Activated CD4-positive, CD25-positive, alpha-beta regulatory T cell treated with anti-CD3 and anti-CD28 coated beads, Interleukin-2, amount 50 U/mL, for 72 hours (primary cell): ENCODE data around the gene PGAM2.
"Not testable (repeated sequence)": the region's sequence is repeated elsewhere in the genome, so short reads cannot be mapped to it uniquely, and the experiment has no call there.

Experiments
- DNase-seq: peaks from one replicate; pipeline ENCODE4 v3.0.0; 2021

PGAM2 gene

DNA sequence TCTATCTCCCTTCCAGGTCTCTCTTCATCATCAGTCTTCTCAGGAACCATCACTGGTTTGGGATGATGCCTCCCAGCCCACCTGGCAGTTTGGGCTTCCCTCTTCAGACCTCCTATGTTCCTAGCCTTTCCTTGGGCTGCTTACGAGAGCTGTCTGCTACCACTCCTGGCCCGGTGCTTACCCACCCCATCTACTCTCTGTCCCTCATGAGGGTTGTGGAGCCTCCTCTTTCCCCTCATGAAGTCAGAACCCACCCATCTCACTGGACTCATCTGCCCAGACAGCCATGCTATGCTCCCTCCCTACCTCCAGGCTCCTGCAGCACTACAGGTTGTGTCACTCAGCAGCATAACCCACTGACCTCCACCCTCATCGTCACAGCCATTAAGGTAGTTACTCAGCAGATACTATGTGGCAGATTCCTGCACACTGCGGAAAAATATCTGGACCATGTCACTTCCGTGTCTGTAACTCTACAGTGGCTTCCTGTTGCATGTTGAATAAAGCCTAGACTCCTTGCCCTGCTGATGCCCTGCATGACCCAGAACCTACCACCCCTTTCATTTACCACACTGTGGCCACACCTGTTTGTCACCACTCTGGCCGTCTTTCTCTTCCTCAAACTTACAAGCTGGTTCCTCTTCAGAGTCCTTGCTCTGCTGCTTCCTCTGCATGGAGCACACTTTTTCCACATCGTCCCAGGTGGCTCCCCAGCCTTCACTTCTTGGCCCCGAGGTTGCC lies 18.9 kb downstream of the PGAM2 start:
- no peak for DNase-seq

DNA sequence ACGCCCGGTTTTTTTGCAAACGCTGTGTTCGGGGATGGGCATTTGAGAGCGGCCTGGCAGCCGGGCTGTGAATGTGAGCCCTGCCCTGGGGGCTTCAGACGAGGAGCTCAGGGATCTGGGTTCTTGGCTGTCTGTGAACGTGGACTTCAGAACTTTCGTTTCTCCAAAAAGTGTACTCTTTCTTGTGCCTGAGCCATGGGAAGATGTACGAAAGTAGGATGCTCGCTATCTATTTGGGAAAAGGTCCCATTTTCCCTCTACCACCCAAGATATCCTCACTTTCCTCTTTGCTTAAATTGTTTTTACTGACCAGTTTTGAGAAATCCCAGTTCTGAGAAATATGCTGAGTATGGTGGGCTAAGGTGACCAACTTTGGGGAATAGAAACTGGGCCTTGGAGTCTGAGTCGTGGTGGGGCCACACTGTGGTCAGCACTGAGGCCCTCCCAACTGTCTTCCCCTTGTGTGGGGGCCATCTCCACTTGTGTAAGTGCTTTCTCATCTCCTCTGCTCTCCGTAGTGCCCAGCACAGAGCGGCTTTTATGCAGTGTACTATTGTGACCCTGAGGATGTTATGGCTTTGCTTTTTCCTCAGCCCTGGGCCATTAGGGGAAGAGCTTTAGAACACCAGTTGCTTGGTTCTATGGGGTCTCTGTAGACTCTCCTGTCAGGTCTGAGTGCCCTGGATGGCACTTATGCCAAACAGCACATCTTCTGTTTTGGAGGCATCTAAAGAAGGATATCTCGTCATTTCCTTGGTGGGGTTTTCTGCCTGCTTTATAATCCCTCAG lies 19.9 kb downstream of the PGAM2 start:
- no peak for DNase-seq

DNA sequence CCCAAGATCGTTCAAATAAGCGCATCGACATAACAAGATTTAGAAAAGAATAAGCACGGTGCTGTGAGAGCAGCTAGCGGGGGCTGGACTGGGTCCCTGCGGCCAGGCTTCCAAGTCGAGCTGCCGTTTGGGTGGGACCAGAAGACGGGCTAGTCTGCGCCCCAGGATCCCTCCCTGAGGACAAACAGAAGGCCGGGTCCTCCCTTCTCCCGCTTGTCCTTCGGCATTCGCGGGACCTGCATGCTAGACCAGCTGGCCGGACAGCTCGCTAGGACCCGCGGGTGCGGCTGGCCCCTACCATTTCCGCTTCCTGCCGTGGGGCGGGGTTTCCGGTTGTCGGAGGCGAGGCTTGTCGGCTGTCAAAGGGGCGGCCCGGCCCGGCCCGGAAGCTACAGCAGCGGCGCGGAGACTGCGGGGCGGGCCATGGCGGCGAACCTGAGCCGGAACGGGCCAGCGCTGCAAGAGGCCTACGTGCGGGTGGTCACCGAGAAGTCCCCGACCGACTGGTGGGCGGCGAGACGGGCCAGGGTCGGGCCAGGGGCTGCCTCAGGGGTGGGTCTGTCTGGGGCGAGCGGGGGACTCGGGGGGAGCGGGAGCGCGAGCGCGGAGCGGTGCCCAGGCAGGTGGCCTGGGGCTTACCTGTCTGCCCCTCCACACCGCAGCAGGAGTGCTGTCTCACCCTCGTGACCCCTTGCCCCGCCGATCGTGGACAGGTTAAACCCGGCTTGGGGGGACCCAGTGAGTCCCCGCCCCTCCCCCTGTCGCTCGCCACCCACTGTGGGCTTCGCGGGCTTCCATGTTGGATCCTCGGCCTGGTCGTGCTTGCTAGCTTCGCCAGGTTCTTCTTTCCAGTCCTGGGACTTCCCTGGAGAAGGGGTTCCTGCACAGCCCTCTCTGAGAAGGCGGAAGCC lies 20.8 kb downstream of the PGAM2 start, which contains the start of gene DBNL:
Gene DBNL (plus strand): TSS at position 388 of the 911 bp plus-strand sequence. CDS start 36 bp downstream, at position 424.
- DNase-seq: peak; percentile 95

DNA sequence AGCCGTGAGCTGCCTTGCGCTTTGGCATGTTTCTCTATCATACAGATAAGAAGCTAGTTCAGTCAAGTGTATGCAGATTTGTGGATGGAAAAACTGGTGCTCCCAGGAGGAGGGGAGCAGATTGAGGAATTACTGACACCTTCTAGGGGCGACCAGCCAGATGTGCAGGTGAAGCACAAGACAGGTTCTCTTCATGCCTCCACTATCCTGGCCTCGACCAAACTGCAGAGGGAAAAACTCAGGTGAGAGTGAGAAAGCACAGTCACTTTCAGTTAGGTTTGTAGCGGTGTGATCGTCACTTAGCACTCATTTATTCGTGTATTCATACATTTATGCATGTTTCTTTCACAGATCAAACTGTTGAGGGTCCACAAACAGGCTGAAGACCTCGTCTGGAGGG lies 21.5 kb downstream of the PGAM2 start:
- no peak for DNase-seq

DNA sequence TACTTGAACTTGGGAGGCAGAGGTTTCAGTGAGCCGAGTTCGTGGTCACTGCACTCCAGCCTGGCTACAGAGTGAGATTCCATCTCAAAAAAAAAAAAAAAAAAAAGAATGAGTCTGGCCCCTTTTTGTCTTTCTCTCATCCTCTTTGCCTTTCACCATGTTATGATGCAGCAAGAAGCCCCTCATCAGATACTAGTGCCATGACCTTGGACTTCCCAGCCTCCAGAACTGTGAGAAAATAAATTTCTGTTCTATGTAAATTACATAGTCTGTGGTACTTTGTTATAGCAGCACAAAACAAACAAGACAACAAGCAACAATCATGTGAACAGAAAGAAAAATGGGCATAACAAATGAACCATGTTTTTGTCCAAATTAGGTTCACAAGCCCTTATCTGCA lies 23.1 kb downstream of the PGAM2 start:
- no peak for DNase-seq

DNA sequence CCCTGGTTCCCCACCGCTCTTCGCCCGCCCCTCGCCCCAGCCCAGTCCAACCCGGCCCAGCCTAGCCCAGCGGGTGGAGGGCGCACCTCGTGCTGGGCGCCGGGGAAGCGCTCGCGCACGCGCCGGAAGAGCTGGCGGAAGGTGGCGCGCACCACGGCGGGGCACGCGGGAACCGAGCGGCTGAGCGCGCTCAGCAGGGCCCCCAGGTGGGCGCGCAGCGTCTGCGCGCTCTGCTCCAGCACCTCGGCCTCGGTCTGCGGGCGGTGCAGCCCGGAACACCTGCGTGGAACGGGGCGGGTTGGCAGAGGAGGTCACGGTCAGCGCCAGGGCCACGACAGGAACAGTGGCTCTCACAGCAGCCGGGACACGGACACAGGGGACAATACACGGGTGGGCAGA lies 24.9 kb downstream of the PGAM2 start:
- DNase-seq: peak; percentile 60

DNA sequence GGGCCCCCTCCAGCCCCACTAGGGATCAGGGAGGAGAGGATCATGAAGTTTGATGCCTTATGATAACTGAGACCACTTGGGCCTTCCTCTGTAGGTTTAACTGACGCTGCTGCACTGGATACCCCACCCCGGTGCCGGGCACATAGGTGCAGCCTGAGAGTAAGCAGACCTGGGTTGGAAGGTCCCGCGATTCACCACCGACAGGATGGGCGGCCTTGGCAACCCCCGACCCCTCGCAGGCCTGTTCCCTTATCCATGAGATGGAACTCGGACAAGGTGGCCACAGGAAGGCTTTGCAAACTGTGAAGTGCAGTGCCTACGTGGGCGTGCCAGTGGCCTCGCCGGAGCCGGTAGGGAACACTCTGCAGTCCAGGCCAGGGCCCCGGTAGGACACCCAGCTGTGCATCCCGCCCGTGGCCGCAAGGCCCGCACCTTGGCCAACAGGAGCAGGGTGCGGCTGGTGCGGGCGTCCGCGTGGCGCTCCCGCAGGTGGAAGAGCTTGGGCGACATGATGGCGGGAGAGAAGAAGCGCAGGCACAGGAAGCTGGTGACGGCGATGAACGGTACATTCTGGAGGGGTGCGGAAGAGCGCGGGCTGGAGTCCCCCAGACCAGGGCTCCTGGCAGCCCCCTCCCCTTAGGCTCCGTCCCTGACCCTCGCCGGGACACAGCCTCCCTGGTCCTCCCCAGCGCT lies 25.4 kb downstream of the PGAM2 start:
- not testable (repeated sequence) for DNase-seq

DNA sequence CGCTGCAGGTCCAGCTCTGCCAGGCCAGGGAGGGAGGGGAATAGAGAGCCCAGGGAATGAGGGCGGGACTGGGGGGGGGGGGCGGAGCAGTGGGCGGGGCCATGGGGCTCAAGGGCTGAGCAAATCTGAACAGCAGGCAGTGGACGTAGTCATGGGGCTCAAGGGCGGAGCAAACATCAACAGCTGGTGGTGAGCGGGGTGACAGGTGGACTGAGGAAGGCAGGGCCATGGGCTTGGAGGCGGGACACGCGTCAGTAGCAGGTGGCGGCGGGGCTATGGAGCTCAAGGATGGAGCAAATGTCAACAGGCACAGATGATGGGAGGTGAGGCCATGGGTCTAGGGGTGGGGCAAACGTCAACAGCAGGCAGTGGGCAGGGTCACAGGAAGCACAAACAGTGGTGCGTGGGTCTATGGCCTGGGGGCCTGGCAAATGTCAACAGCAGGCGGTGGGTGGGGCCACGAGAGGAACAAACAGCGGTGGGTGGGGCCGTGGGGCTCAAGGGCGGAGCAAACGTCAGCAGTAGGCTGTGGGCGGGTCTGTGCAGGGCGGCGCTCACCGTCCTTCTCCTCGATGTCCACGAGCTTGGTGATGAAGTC lies 26.3 kb downstream of the PGAM2 start:
- peak; percentile 90 for DNase-seq

DNA sequence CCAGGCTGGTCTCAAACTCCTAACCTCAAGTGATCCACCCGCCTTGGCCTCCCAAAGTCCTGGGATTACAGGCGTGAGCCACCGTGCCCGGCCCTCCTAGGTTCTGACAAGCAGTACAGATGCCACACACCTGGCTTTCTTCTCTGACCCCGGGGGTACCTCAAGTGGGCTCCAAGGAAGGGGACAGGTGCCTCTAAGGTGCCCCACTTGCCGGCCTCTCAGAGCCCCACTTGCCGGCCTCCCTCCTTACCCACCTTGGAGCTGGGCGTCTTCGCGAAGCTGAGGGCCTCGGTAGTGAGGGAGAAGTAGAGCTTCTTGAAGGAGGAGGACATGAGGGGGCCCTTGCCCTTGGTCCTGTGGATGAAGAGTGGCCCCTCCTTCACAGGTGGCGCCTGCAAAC lies 26.8 kb downstream of the PGAM2 start:
- DNase-seq: not testable (repeated sequence)

DNA sequence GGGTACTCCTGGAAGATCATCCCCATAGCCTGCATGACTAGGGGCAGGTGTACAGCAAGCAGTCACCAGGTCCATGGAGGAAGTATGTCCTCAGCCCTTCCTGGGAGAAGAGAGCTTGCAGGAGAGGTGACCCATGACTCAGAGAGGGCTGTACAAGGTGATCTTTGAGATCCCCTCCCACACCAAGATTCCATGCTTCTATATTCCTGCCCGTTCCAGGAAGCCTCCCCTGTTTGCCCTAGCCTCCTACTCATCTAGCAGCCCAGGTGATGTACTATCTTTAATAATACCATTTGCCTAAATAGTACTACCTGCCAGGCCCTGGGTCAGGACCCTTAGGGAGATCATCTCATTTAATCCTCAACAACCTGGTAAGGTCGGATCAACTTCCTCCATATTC lies 27.4 kb downstream of the PGAM2 start:
- not testable (repeated sequence) for DNase-seq

DNA sequence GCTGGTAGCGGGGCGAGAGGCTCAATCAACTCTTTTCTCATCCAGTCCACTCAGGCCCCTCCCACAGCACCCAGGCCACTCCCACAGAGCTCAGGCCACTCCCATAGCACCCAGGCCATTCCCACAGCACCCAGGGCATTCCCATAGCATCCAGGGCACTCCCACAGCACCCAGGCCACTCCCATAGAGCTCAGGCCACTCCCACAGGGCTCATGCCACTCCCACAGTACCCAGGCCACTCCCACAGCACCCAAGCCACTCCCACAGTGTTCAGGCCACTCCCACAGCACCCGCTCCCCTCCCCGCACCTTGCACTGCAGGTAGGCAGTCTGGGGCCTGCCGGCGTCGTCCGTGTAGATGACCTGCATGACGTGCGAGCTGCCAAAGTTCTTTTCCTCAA lies 29.0 kb downstream of the PGAM2 start:
- peak; percentile 56 for DNase-seq

DNA sequence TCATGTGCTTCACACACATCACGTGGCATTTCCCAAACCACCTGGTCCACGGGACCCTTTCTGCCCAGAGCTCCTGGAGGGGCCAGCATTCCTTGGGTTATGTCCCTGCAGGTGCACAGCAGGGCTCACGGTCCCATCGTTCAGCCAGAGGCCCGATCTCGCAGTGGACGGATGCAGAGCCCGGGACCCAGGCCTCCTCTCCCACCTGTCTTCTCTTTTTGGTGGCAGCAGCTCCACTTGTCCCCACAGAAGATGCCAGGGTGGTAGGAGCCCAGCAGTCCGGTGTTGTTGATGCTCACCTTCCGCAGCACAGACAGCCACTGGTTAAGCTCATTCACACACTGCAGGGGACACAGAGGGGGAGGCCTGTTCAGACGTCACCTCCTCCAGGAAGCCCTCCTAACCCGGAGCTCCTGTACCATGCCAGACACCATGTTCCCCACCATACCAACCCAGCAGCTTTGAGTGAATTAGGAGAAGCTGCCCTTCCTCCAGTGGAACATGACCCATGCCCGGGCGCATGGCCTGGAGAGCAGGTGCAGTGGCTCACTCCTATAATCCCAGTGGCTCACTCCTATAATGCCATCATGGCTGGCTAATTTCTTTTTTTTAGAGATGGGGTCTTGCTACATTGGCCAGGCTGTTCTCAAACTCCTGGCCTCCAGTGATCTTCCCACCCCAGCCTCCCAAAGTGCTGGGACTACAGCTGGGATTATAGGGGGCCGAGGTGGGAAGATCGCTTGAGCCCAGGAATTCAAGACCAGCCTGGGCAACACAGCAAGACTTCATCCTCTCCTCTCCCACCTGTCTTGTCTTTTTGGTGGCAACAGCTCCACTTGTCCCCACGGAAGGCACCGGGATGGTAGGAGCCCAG lies 31.2 kb downstream of the PGAM2 start:
- DNase-seq: not testable (repeated sequence)

DNA sequence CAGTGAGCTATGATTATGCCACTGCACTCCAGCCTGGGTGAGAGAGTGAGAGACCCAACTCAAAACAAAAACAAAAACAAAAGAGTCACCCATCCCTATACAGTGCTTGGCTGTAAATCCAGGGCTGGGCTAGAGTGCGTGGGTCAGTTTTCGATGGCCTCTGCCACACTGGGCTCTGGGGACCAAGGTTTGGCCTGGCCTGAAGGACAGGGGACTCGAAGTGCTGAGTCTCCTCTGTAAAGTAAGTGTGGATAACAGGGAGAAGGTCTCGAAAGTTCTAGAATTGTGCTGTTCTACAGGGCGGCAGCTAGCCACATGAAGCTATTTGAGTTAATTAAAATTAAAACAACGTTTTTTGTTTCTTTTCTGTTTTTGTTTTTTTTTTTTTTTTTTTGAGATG lies 33.3 kb downstream of the PGAM2 start:
- not testable (repeated sequence) for DNase-seq

DNA sequence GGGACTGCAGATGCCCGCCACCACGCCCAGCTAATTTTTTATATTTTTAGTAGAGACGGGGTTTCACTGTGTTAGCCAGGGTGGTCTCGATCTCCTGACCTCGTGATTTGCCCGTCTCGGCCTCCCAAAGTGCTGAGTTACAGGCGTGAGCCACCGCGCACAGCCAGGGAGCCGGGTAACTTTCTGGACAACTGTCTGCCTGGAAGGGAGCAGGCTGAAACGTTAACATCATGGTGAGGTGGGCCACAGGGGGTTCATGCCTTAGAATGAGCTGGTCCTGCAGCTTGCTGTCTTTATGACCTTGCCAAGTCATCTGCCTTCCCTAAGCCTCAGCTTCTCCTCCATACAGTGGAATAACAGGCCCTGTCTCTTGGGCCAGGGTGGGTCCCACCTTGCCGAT lies 34.0 kb downstream of the PGAM2 start:
- not testable (repeated sequence) for DNase-seq

DNA sequence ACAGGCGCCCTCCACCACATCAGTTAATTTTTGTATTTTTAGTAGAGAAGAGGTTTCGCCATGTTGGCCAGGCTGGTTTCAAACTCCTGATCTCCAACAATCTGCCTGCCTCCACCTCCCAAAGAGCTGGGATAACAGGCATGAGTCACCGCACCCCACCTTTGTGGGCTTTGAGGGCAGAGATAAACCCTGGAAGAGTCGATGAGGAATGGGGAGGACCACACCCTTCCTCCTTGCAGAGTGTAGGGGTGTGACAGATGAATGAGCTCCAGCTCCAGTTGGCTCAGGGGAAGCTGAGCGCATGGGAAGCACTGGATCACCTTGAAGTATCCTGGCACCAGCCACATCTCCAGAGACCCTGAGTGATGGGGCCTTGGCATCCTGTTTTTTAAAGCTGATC lies 35.3 kb downstream of the PGAM2 start:
- DNase-seq: not testable (repeated sequence)

DNA sequence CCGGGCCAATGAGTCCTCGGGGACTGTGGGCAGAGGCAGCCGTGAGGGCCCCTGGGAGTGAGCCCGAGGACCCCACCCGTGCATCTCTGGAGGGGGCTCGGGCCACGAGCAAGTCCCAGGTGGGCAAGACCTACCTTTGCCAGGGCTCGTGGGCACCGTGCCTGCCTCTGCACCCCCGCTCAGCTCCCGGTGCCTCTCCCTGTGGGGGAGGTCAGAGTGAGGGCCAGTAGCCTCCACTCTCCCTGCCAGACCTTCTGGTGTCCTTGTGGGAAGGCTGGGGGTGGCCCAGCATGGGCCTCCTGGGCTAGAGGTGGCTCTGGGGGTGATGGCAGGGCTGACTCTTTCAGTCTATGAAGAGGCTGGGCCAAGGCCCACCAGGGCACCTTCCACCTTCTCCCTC lies 35.9 kb downstream of the PGAM2 start:
- DNase-seq: not testable (repeated sequence)

DNA sequence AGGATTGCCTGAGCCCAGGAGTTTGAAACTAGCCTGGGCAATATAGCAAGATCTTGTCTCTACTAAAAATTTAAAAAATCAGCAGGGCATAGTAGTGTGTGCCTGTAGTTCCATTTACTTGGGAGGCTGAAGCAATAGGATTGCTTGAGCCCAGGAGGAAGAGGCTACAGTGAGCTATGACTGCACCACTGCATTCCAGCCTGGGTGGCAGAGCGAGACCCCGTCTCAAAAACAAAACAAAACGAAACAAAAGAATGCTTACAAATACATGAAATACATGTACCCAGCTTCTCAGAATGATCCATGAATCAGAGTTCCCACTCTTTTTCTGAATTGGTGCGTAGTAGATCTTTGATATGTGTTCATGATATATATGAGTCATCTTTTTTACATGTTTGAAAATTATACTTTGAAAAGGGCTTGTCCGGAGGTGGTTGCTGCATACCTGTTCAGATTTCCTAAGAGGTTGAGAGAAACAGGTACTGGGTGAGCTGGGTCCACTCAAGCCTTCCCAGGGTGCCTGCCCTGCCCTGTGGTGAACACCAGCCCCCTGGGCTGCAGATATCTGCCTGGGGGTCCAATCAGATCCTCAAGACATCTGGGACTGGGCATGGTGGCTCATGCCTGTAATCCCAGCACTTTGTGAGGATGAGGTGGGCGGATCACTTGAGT lies 42.4 kb downstream of the PGAM2 start:
- DNase-seq: not testable (repeated sequence)

DNA sequence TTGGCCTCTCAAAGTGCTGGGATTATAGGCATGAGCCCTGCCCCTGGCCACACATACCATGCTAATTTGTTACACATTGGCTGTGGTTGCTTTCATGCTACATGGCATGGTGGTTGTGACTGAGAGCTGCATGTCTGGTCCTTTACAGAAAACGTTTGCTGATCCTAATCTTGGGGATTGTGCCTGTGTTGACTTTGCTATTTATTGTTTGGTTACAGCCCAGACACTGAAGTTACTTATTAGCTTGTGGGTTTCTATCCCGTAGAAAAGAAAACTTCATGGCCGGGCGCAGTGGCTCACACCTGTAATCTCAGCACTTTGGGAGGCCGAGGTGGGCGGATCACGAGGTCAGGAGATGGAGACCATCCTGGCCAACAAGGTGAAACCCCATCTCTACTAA lies 43.3 kb downstream of the PGAM2 start:
- not testable (repeated sequence) for DNase-seq

DNA sequence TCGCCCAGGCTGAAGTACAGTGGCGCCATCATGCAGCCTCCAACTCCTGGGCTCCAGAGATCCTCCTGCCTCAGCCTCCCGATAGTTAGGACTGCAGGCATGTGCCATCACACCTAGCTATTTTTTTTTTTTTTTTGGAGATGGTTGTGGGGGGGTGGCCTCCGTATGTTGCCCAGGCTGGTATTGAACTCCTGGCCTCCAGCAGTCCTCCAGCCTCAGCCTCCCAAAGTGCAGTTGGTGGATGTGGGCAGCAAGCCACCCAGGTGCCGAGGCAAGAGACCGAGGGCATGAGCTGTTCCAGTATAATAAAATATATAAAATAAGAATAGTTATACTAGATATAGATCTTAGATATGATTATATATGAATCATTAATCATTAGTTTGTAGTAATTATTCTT lies 45.5 kb downstream of the PGAM2 start:
- not testable (repeated sequence) for DNase-seq
